ENCODE results near the gene SLC38A11. TPM values are rescaled to one million over a fixed set of nuclear protein-coding genes. Genes with fewer than 3 reads are reported as not detected.

The SLC38A11 gene
- total RNA-seq, 4 donors from 2014 or later: 0.20 to 2.8 (median 0.78) TPM; not detected in 1

DNA sequence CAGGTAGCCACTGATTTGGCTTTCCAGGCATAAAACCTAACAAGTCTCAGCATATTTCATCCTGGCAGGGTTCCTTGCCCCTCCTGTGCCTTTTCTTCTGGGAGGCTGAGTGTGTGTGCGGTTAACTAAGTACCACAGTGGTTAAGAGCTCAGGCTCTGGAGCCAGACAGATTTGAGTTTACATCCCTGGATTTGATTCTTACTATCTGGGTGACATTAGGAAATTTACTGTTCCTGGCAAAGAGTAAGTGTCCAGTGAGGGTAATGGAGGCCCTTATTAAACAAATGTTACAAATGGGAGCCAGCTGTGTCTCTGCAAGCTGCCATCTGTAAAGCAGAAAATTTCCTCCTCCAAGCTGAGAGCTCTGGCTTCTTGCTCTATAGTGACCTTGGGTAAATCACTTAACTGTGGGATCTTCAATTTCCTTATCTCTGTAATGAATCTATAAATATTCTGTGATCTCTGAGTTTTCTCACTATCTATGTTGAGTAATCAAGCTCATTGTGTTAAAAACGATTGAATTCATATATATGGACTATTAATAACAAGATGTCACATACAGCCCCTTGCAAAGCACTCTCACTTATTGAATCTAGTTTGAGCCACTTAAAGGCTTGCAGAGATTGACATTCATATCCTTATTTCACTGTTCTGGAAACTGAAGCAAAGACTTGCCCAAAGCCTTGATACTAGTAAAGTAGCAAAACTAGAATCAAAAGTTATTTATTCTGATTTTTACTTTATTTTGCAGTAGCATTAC, 107.2 kb downstream of the SLC38A11 start:
- H3K4me3 ChIP-seq: no peak overlapping the region
- no peaks in the 10 kb centered on the region for H3K9me3 ChIP-seq
- no peak for TF ChIP-seq POLR2A (IDR thresholded peaks at IDR 0.05)
- in situ Hi-C loops (cut with MboI; ENCODE audit: low sequenced_read_pairs in 4 of 4): loop anchor here in 1 of 4 donors (10.0 kb wide), 1 partner anchor 113 kb away; no protein-coding TSS in a partner anchor
- no peaks in the 10 kb centered on the region for H3K4me1 ChIP-seq
- DNase-seq (no peak), ATAC-seq (no peak)
- H3K27ac ChIP-seq: no peak overlapping the region
- no peaks in the 10 kb centered on the region for H3K27me3 ChIP-seq
- no peaks in the 10 kb centered on the region for H3K36me3 ChIP-seq
- intact Hi-C loops (cut with DNase I; ENCODE audit: low total_unique reads): no loop called here

DNA sequence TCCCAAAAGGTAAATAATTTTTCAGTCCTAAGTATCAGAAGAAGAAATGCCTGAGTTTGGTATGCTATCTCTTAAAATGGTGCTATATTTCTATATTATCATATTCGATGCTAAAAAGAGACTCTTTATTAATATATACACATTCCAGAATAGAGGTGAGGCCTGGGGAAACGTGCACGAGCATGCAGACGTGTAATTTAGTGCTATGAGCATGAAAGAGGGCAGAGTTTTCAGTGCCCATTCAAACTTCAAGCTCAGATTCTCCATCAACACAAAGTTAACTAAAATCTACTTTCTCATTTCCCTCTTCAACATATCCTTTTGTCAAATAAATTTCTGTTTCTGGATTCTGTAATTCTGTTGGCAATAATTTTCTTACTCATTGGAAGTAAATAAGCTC, 108.0 kb downstream of the SLC38A11 start:
- DNase-seq (no peak), ATAC-seq (no peak)
- Histone ChIP-seq H3K27me3 (no peaks in the 10 kb centered on the region), H3K4me3 (no peak overlapping the region), H3K27ac (no peak overlapping the region), H3K9me3 (no peaks in the 10 kb centered on the region), H3K4me1 (peaks cover 2 to 3% of the 10 kb centered on the region in 2 donors), H3K36me3 (no peaks in the 10 kb centered on the region)
- no peak for TF ChIP-seq POLR2A (IDR thresholded peaks at IDR 0.05)
- TF ChIP-seq, protein P1, sequence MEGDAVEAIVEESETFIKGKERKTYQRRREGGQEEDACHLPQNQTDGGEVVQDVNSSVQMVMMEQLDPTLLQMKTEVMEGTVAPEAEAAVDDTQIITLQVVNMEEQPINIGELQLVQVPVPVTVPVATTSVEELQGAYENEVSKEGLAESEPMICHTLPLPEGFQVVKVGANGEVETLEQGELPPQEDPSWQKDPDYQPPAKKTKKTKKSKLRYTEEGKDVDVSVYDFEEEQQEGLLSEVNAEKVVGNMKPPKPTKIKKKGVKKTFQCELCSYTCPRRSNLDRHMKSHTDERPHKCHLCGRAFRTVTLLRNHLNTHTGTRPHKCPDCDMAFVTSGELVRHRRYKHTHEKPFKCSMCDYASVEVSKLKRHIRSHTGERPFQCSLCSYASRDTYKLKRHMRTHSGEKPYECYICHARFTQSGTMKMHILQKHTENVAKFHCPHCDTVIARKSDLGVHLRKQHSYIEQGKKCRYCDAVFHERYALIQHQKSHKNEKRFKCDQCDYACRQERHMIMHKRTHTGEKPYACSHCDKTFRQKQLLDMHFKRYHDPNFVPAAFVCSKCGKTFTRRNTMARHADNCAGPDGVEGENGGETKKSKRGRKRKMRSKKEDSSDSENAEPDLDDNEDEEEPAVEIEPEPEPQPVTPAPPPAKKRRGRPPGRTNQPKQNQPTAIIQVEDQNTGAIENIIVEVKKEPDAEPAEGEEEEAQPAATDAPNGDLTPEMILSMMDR (IDR thresholded peaks at IDR 0.05 in 4 of 5, conservative IDR thresholded peaks at IDR 0.05 in 1 of 5): no peak
- in situ Hi-C loops (cut with MboI; ENCODE audit: low sequenced_read_pairs in 4 of 4) (loop anchor here in 1 of 4 donors (10.0 kb wide), 1 partner anchor 112 kb away; no protein-coding TSS in a partner anchor), intact Hi-C loops (cut with DNase I; ENCODE audit: low total_unique reads) (no loop called here)

DNA sequence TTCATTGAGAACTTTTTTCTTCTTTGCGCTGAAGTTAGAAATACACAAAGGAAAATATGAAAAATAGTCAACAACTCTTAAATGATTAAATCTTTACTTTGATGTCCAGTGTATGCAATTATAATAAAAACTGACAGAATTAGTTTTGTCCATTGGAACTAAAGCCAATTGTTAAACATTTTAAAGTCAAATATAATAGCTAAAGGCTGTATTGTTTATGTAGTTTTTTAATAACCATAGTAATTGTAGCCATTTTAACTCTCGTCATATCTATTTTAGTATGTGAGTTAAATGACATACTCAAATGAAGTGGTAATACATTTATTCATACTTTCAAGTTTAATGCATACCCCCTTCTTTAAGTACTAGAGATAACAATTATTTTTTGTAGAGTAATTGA, 109.0 kb downstream of the SLC38A11 start:
- no peak for ATAC-seq
- no peak for DNase-seq
- H3K4me1 ChIP-seq: peaks cover 5% of the 10 kb centered on the region in 2 donors
- H3K4me3 ChIP-seq: no peak overlapping the region
- H3K36me3 ChIP-seq: no peaks in the 10 kb centered on the region
- intact Hi-C loops (cut with DNase I; ENCODE audit: low total_unique reads): no loop called here
- H3K27me3 ChIP-seq: no peaks in the 10 kb centered on the region
- TF ChIP-seq, protein P1 (IDR thresholded peaks at IDR 0.05 in 4 of 5, conservative IDR thresholded peaks at IDR 0.05 in 1 of 5): no peak
- no peak for TF ChIP-seq POLR2A (IDR thresholded peaks at IDR 0.05)
- no peaks in the 10 kb centered on the region for H3K9me3 ChIP-seq
- in situ Hi-C loops (cut with MboI; ENCODE audit: low sequenced_read_pairs in 4 of 4): loop anchor here in 1 of 4 donors (10.0 kb wide), 1 partner anchor 111 kb away; no protein-coding TSS in a partner anchor
- H3K27ac ChIP-seq: no peak overlapping the region

Other genes with a start within 250 kb of the SLC38A11 start
- gene COBLL1, start 113.7 kb downstream of the SLC38A11 start, total RNA-seq: 1 to 10 TPM; 1.9 to 9.6 (median 4.0) TPM
- 1 to 10 TPM in 2 of 4 donors, under 1 TPM in 2; 0.53 to 1.8 (median 1.3) TPM for gene SCN3A, start 248.5 kb upstream of the SLC38A11 start, total RNA-seq